ENCODE data around the gene WDR35.

The WDR35 gene

DNA sequence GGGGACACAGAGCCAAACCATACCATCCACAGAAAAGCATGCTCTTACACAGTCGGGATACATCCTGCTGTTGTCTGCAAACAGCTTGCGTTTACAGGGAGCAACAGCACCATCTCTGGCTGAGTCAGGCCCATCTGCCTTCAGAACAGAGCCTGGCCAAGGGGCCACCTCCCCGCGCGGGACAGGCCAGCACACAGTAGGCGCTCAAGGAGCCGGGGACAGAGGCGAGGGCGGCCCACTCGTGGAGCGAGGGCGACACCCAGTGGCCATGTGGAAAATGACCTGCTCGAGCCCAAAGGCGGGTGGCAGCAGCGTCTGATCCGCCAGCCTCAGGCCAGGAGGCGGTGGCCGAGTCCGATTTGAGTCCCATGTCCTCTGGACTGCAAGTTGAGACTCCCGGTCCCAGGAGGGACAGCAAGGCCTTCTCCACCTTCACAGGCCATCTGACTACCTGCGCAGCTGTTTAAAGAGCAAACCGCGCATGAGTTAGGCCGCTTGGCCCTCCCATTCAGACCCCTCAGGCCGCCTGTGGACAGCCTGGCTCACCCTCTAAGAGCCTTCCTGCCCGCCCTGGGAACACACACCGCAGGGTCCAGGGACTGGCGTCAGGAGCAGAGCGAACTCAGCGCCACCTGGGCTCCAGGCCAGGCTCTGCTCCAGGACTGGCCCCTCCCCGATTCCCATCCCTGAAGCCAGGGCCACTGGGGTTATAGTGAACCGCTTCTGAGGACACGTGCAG is 126.4 kb downstream of the WDR35 start:
- TF ChIP-seq CTCF (IDR thresholded peaks at IDR 0.05; ENCODE audit: borderline replicate concordance, extremely low read depth, low read length, poor library complexity, severe bottlenecking) (peak; percentile 89), EZH2 (IDR thresholded peaks at IDR 0.05; ENCODE audit: borderline replicate concordance, low read depth, low read length, severe bottlenecking) (no peak)
- Histone ChIP-seq H2AFZ (ENCODE audit: low read depth, low read length) (no peak overlapping the region), H3K27me3 (ENCODE audit: insufficient read depth, low read length, poor library complexity) (no peaks in the 10 kb centered on the region), H3K4me3 (ENCODE audit: low read depth in 1 of 2, low read length in 2 of 2) (no peak overlapping the region), H3K27ac (ENCODE audit: low read length) (no peak overlapping the region), H3K9me3 (ENCODE audit: insufficient read depth, low read length, severe bottlenecking) (no peaks in the 10 kb centered on the region), H3K79me2 (ENCODE audit: insufficient read depth, low read length) (no peaks in the 10 kb centered on the region), H4K20me1 (ENCODE audit: insufficient read depth, low read length) (peaks cover 4% of the 10 kb centered on the region; the same call in 1 of the 2 replicates), H3K4me1 (ENCODE audit: insufficient read depth, low read length) (no peaks in the 10 kb centered on the region), H3K36me3 (ENCODE audit: insufficient read depth, low read length) (no peaks in the 10 kb centered on the region), H3K4me2 (ENCODE audit: insufficient read depth, low read length) (no peak overlapping the region), H3K9ac (ENCODE audit: low read depth, low read length) (no peak overlapping the region)
- ATAC-seq (ENCODE audit: insufficient read depth, low read depth): peak; percentile 81
- DNase-seq: peak; percentile 46

GRCh38 chr2:19861813-19862212 is 128.1 kb downstream of the WDR35 start:
- H3K27me3 ChIP-seq (ENCODE audit: insufficient read depth, low read length, poor library complexity): no peaks in the 10 kb centered on the region
- TF ChIP-seq CTCF (IDR thresholded peaks at IDR 0.05; ENCODE audit: borderline replicate concordance, extremely low read depth, low read length, poor library complexity, severe bottlenecking): no peak
- no peak for TF ChIP-seq EZH2 (IDR thresholded peaks at IDR 0.05; ENCODE audit: borderline replicate concordance, low read depth, low read length, severe bottlenecking)
- H3K9me3 ChIP-seq (ENCODE audit: insufficient read depth, low read length, severe bottlenecking): no peaks in the 10 kb centered on the region
- no peak overlapping the region for H2AFZ ChIP-seq (ENCODE audit: low read depth, low read length)
- no peak overlapping the region for H3K9ac ChIP-seq (ENCODE audit: low read depth, low read length)
- H3K4me1 ChIP-seq (ENCODE audit: insufficient read depth, low read length): no peaks in the 10 kb centered on the region
- H3K36me3 ChIP-seq (ENCODE audit: insufficient read depth, low read length): no peaks in the 10 kb centered on the region
- H4K20me1 ChIP-seq (ENCODE audit: insufficient read depth, low read length): peaks cover 4% of the 10 kb centered on the region; the same call in 1 of the 2 replicates
- no peak overlapping the region for H3K4me3 ChIP-seq (ENCODE audit: low read depth in 1 of 2, low read length in 2 of 2)
- H3K27ac ChIP-seq (ENCODE audit: low read length): no peak overlapping the region
- DNase-seq: no peak
- H3K4me2 ChIP-seq (ENCODE audit: insufficient read depth, low read length): no peak overlapping the region
- H3K79me2 ChIP-seq (ENCODE audit: insufficient read depth, low read length): no peaks in the 10 kb centered on the region
- ATAC-seq (ENCODE audit: insufficient read depth, low read depth): no peak

Measured in DND-41 (cell line).